Lower lobe of right lung (tissue), 2 donors: Measurements from ENCODE around the gene IL1RAPL1. TPM values are rescaled to one million over a fixed set of nuclear protein-coding genes. Genes with fewer than 3 reads are reported as not detected.

Experiments used
- ATAC-seq, 2 donors: fragments of 200-7000 bp; cut with Tn5 transposase; one replicate each; pipeline ENCODE4 v1.9.1; 2020 to 2022; ENCODE audit warnings: mild to moderate bottlenecking in 2 of 2, moderate library complexity in 2 of 2
- DNase-seq: peaks from one replicate; pipeline ENCODE4 v3.0.0-alpha.2; 2020
- H3K27ac ChIP-seq: fragments of 200-600 bp; one replicate; pipeline ENCODE4 v1.8.0; 2022
- H3K27me3 ChIP-seq: fragments of 200-600 bp; one replicate; pipeline ENCODE4 v1.8.0; 2022; ENCODE audit warnings: low read depth
- H3K36me3 ChIP-seq: fragments of 200-600 bp; one replicate; pipeline ENCODE4 v1.8.0; 2022; ENCODE audit warnings: mild to moderate bottlenecking
- H3K4me1 ChIP-seq: fragments of 200-600 bp; one replicate; pipeline ENCODE4 v1.8.0; 2022
- H3K4me3 ChIP-seq: fragments of 200-600 bp; one replicate; pipeline ENCODE4 v1.8.0; 2022; ENCODE audit warnings: mild to moderate bottlenecking
- H3K9me3 ChIP-seq: fragments of 200-600 bp; one replicate; pipeline ENCODE4 v1.8.0; 2022
- CTCF ChIP-seq: fragments of 200-600 bp; IDR thresholded peaks from one replicate; pipeline ENCODE4 v1.8.0; 2022; ENCODE audit warnings: antibody characterized with exemption, mild to moderate bottlenecking
- intact Hi-C: fragments of 100-400 bp; cut with DNase I; formaldehyde crosslinking; loops from one replicate; pipeline ENCODE4 v1.11.0; 2022
- total RNA-seq: library from RNA; stranded (reverse); fragmentation: NEBNext Ultra II Directional; extraction: Animal tissue kit (Norgen Biotek cat#: 25700); gene quantifications from one replicate; pipeline ENCODE4 v1.2.1, GENCODE V29; 2021
- donor health status: DM: no; HTN: yes; CAD: no; lungs with severe emphysema.

Gene IL1RAPL1
- total RNA-seq, 1 donor from 2014 or later: not detected

GRCh38 chrX:29148511-29148910 is 561.3 kb downstream of the IL1RAPL1 start:
- Histone ChIP-seq H3K27ac (no peak overlapping the region), H3K4me1 (no peaks in the 10 kb centered on the region), H3K27me3 (no peaks in the 10 kb centered on the region), H3K9me3 (no peaks in the 10 kb centered on the region), H3K4me3 (no peak overlapping the region), H3K36me3 (no peaks in the 10 kb centered on the region)
- ATAC-seq: no peak
- no peak for DNase-seq
- TF ChIP-seq CTCF: no peak
- intact Hi-C loops: no loop called here

GRCh38 chrX:29155286-29155685 is 568.0 kb downstream of the IL1RAPL1 start:
- ATAC-seq: no peak
- intact Hi-C loops: no loop called here

GRCh38 chrX:29172880-29173279 is 585.6 kb downstream of the IL1RAPL1 start:
- Histone ChIP-seq H3K36me3 (no peaks in the 10 kb centered on the region), H3K4me1 (no peaks in the 10 kb centered on the region), H3K4me3 (no peak overlapping the region), H3K27ac (no peak overlapping the region), H3K27me3 (no peaks in the 10 kb centered on the region), H3K9me3 (no peaks in the 10 kb centered on the region)
- intact Hi-C loops: no loop called here
- TF ChIP-seq CTCF: no peak
- DNase-seq (no peak), ATAC-seq (no peak)

More at GRCh38 chrX:29155286-29155685, 568.0 kb downstream of the IL1RAPL1 start:
- no peak for DNase-seq
- no peak overlapping the region for H3K27ac ChIP-seq
- no peak overlapping the region for H3K4me3 ChIP-seq
- H3K4me1 ChIP-seq: no peaks in the 10 kb centered on the region
- H3K9me3 ChIP-seq: no peaks in the 10 kb centered on the region
- no peaks in the 10 kb centered on the region for H3K36me3 ChIP-seq
- H3K27me3 ChIP-seq: no peaks in the 10 kb centered on the region
- TF ChIP-seq CTCF: no peak

- ATAC-seq (no peak), DNase-seq (no peak)
- no peak overlapping the region for H3K4me3 ChIP-seq
- no peaks in the 10 kb centered on the region for H3K4me1 ChIP-seq
- H3K9me3 ChIP-seq: no peaks in the 10 kb centered on the region
- H3K27ac ChIP-seq: no peak overlapping the region
- no peak for TF ChIP-seq CTCF
- intact Hi-C loops: no loop called here
- no peaks in the 10 kb centered on the region for H3K36me3 ChIP-seq
- no peaks in the 10 kb centered on the region for H3K27me3 ChIP-seq
Measured at GRCh38 chrX:29187264-29187663, 600.0 kb downstream of the IL1RAPL1 start.

- Histone ChIP-seq H3K4me1 (no peaks in the 10 kb centered on the region), H3K27ac (no peak overlapping the region), H3K4me3 (no peak overlapping the region), H3K27me3 (no peaks in the 10 kb centered on the region), H3K9me3 (no peaks in the 10 kb centered on the region), H3K36me3 (no peaks in the 10 kb centered on the region)
- intact Hi-C loops: no loop called here
- TF ChIP-seq CTCF: no peak
- no peak for DNase-seq
- no peak for ATAC-seq
Measured at GRCh38 chrX:29196501-29196900, 609.3 kb downstream of the IL1RAPL1 start.

GRCh38 chrX:29215251-29215650 is 628.0 kb downstream of the IL1RAPL1 start:
- TF ChIP-seq CTCF: no peak
- no peaks in the 10 kb centered on the region for H3K9me3 ChIP-seq
- no peak overlapping the region for H3K4me3 ChIP-seq
- DNase-seq (no peak), ATAC-seq (no peak)
- no peaks in the 10 kb centered on the region for H3K27me3 ChIP-seq
- H3K27ac ChIP-seq: no peak overlapping the region
- no peaks in the 10 kb centered on the region for H3K36me3 ChIP-seq
- no peaks in the 10 kb centered on the region for H3K4me1 ChIP-seq
- intact Hi-C loops: no loop called here
